Uterus (tissue), 4 donors: ENCODE results near the gene MYBPH. TPM values are rescaled to one million over a fixed set of nuclear protein-coding genes. Genes with fewer than 3 reads are reported as not detected.

Experiments
- DNase-seq, 2 donors: peaks; one replicate each; pipeline ENCODE4 v3.0.0-alpha.2; 2019 to 2020
- H3K27ac ChIP-seq, 2 donors: fragments of 200-600 bp; sonication (generic); 1 replicate in 1 of 2; 2 replicates in 1 of 2; pipeline ENCODE4 v1.5.1; 2016 to 2018
- H3K27me3 ChIP-seq, 2 donors: fragments of 200-600 bp; sonication (generic); one replicate each; pipeline ENCODE4 v1.5.1; 2018 to 2019; ENCODE audit warnings: control low read depth in 1 of 2
- H3K36me3 ChIP-seq, 2 donors: fragments of 200-600 bp; sonication (generic); one replicate each; pipeline ENCODE4 v1.5.1; 2019; ENCODE audit warnings: control low read depth in 1 of 2
- H3K4me1 ChIP-seq, 2 donors: fragments of 200-600 bp; sonication (generic); one replicate each; pipeline ENCODE4 v1.5.1; 2018 to 2019; ENCODE audit warnings: control low read depth in 1 of 2
- H3K4me3 ChIP-seq, 2 donors: fragments of 200-600 bp; sonication (generic); 1 replicate in 1 of 2; 2 replicates in 1 of 2; pipeline ENCODE4 v1.5.1; 2018 to 2019; ENCODE audit warnings: mild to moderate bottlenecking in 1 of 2
- H3K9me3 ChIP-seq, 2 donors: fragments of 200-600 bp; sonication (generic); one replicate each; pipeline ENCODE4 v1.5.1; 2019; ENCODE audit warnings: control low read depth in 1 of 2
- CTCF ChIP-seq, 4 experiments: fragments of 200-600 bp in 2 of 4; fragments of 450-650 bp in 2 of 4; sonication (generic) in 2 of 4; IDR thresholded peaks; one replicate each; pipeline ENCODE4 v1.5.1; 2016 to 2019; ENCODE audit warnings: antibody characterized with exemption in 4 of 4, mild to moderate bottlenecking in 2 of 4, moderate library complexity in 1 of 4
- POLR2A ChIP-seq, 2 donors: fragments of 450-650 bp; IDR thresholded peaks; one replicate each; pipeline ENCODE4 v1.6.1; 2016; ENCODE audit warnings: antibody characterized with exemption in 2 of 2, mild to moderate bottlenecking in 1 of 2, moderate library complexity in 1 of 2
- intact Hi-C: fragments of 100-400 bp; cut with DNase I; formaldehyde crosslinking; loops from one replicate; pipeline ENCODE4 v1.15.1; 2023; ENCODE audit warnings: low total_unique reads
- total RNA-seq, 4 donors: library from RNA; depleted of rRNA in 3 of 4; stranded (reverse); fragments of >200 nt in 3 of 4; gene quantifications; one replicate each; pipeline versions ENCODE4 v1.1.0 to v1.2.4, GENCODE V29; 2014 to 2023
- donor health status: DM: yes; HTN: yes; CAD: no.

MYBPH gene
- total RNA-seq, 4 donors from 2014 or later = 0.64 TPM; not detected in 3

GRCh38 chr1:203130358-203130985, 45.2 kb downstream of the MYBPH start:
- no peaks in the 10 kb centered on the region for H3K27me3 ChIP-seq
- TF ChIP-seq CTCF (IDR thresholded peaks at IDR 0.05) (no peak), POLR2A (IDR thresholded peaks at IDR 0.05) (no peak)
- no peak overlapping the region for H3K4me3 ChIP-seq
- DNase-seq = no peak
- H3K27ac ChIP-seq = no peak overlapping the region
- peaks cover 3 to 13% of the 10 kb centered on the region in 2 donors for H3K4me1 ChIP-seq
- no peaks in the 10 kb centered on the region for H3K9me3 ChIP-seq
- intact Hi-C loops = no loop called here
- H3K36me3 ChIP-seq = no peaks in the 10 kb centered on the region

GRCh38 chr1:203129501-203130231, 46.0 kb downstream of the MYBPH start:
- Histone ChIP-seq H3K36me3 (no peaks in the 10 kb centered on the region), H3K27me3 (no peaks in the 10 kb centered on the region), H3K4me1 (peaks cover 3 to 13% of the 10 kb centered on the region in 2 donors), H3K4me3 (no peak overlapping the region), H3K27ac (no peak overlapping the region), H3K9me3 (no peaks in the 10 kb centered on the region)
- intact Hi-C loops = no loop called here
- TF ChIP-seq CTCF (IDR thresholded peaks at IDR 0.05) (no peak), POLR2A (IDR thresholded peaks at IDR 0.05) (no peak)
- DNase-seq = no peak

GRCh38 chr1:203128716-203129500, 46.7 kb downstream of the MYBPH start:
- intact Hi-C loops = no loop called here
- Histone ChIP-seq H3K27me3 (no peaks in the 10 kb centered on the region), H3K27ac (no peak overlapping the region), H3K36me3 (no peaks in the 10 kb centered on the region), H3K4me1 (peaks cover 3 to 13% of the 10 kb centered on the region in 2 donors), H3K4me3 (no peak overlapping the region), H3K9me3 (no peaks in the 10 kb centered on the region)
- TF ChIP-seq POLR2A (IDR thresholded peaks at IDR 0.05) (no peak), CTCF (IDR thresholded peaks at IDR 0.05) (no peak)
- DNase-seq = no peak

GRCh38 chr1:203128431-203128715, 47.3 kb downstream of the MYBPH start:
- peak overlapping the region in 1 of 2 donors; percentile 52 for H3K27ac ChIP-seq
- H3K27me3 ChIP-seq = no peaks in the 10 kb centered on the region
- no peak for DNase-seq
- peaks cover 3 to 13% of the 10 kb centered on the region in 2 donors for H3K4me1 ChIP-seq
- TF ChIP-seq CTCF (IDR thresholded peaks at IDR 0.05) = no peak
- TF ChIP-seq POLR2A (IDR thresholded peaks at IDR 0.05) = no peak
- H3K9me3 ChIP-seq = no peaks in the 10 kb centered on the region
- peak overlapping the region; percentile 8 to 22 for H3K4me3 ChIP-seq
- no peaks in the 10 kb centered on the region for H3K36me3 ChIP-seq
- intact Hi-C loops = no loop called here
